Common myeloid progenitor, CD34-positive (primary cell): ENCODE results near the gene ZDHHC18.

Experiments used
- CTCF ChIA-PET: fragments of 350-600 bp; sonication (Branson Sonifier 250); formaldehyde crosslinking; loops from one replicate; lab custom pipeline; 2021; ENCODE audit warnings: antibody characterized with exemption; lab: Charles Lee
- POLR2A ChIA-PET: fragments of 350-600 bp; sonication (Branson Sonifier 250); formaldehyde crosslinking; loops from one replicate; lab custom pipeline; 2021; ENCODE audit warnings: antibody characterized with exemption; lab: Charles Lee
- DNase-seq, 3 donors: peaks; one replicate each; pipeline versions ENCODE4 v3.0.0 to v3.0.0-alpha.2; 2013
- H3K27ac ChIP-seq, 2 experiments: 1 replicate in 1 of 2; 2 replicates in 1 of 2; pipeline ENCODE4 v1.7.0; 2013; ENCODE audit warnings: inconsistent platforms in 2 of 2, low read length in 2 of 2, mild to moderate bottlenecking in 2 of 2, low read depth in 1 of 2, moderate library complexity in 1 of 2; ENCODE audit not compliant: severe bottlenecking in 2 of 2, insufficient read depth in 1 of 2, poor library complexity in 1 of 2
- H3K27me3 ChIP-seq, 5 experiments: replicated peaks in 2 of 5; 1 replicate in 3 of 5; 2 replicates in 2 of 5; pipeline versions ENCODE4 v1.6.1 to v1.7.0; 2013; ENCODE audit warnings: low read length in 4 of 5, mild to moderate bottlenecking in 2 of 5, moderate library complexity in 2 of 5, inconsistent platforms in 1 of 5; ENCODE audit not compliant: insufficient read depth in 5 of 5, control insufficient read depth in 4 of 5
- H3K36me3 ChIP-seq, 4 experiments: 1 replicate in 2 of 4; 2 replicates in 2 of 4; pipeline versions ENCODE4 v1.6.1 to v1.7.0; 2013; ENCODE audit warnings: low read length in 3 of 4, control low read depth in 1 of 4, mild to moderate bottlenecking in 1 of 4; ENCODE audit not compliant: control insufficient read depth in 4 of 4, insufficient read depth in 4 of 4
- H3K4me1 ChIP-seq, 4 experiments: 1 replicate in 3 of 4; 2 replicates in 1 of 4; pipeline versions ENCODE4 v1.6.1 to v1.7.1; 2013; ENCODE audit warnings: low read length in 3 of 4, mild to moderate bottlenecking in 3 of 4, control low read depth in 1 of 4, inconsistent platforms in 1 of 4, moderate library complexity in 1 of 4; ENCODE audit not compliant: control insufficient read depth in 4 of 4, insufficient read depth in 4 of 4; ENCODE audit errors: control extremely low read depth in 1 of 4
- H3K4me3 ChIP-seq, 7 experiments: 1 replicate in 4 of 7; 2 replicates in 3 of 7; pipeline versions ENCODE4 v1.5.1 to v1.7.0; 2013; ENCODE audit warnings: mild to moderate bottlenecking in 7 of 7, low read length in 6 of 7, moderate library complexity in 6 of 7, inconsistent platforms in 2 of 7, low read depth in 2 of 7, control low read depth in 1 of 7; ENCODE audit not compliant: insufficient read depth in 4 of 7, control insufficient read depth in 1 of 7; ENCODE audit errors: extremely low read depth in 1 of 7
- H3K9me3 ChIP-seq, 5 experiments: 1 replicate in 4 of 5; 2 replicates in 1 of 5; pipeline versions ENCODE4 v1.6.1 to v1.7.1; 2013; ENCODE audit warnings: low read length in 4 of 5, mild to moderate bottlenecking in 2 of 5, inconsistent platforms in 1 of 5, low read depth in 1 of 5, moderate library complexity in 1 of 5; ENCODE audit not compliant: control insufficient read depth in 4 of 5, insufficient read depth in 2 of 5; ENCODE audit errors: control extremely low read depth in 1 of 5
- WGBS: methylation state at CpG from one replicate; pipeline ENCODE4 v1.1.5; 2013; ENCODE audit not compliant: insufficient coverage; 5-methylcytosine and 5-hydroxymethylcytosine counted together

ZDHHC18 gene

GRCh38 chr1:26822737-26823395 is 3.6 kb upstream of the ZDHHC18 start:
- H3K36me3 ChIP-seq, result no peaks in the 10 kb centered on the region
- no peaks in the 10 kb centered on the region for H3K9me3 ChIP-seq
- no peak overlapping the region for H3K27ac ChIP-seq
- ChIA-PET CTCF (interaction anchor here (0.7 to 3.1 kb wide), 5 partner anchors 9 to 221 kb away, joined by 3 to 47 read pairs (median 6); no protein-coding TSS in a partner anchor), POLR2A (no interaction called here)
- H3K4me1 ChIP-seq, result peaks cover 0 to 25% (median 20%) of the 10 kb centered on the region in 4 experiments
- H3K27me3 ChIP-seq, result no peaks in the 10 kb centered on the region
- no peak overlapping the region for H3K4me3 ChIP-seq
- WGBS, result 95% methylated on average over 2 of the region's 4 CpGs
- peak in 1 of 3 donors; percentile 13 for DNase-seq

GRCh38 chr1:26824731-26825130 is 1.8 kb upstream of the ZDHHC18 start:
- H3K27ac ChIP-seq, result no peak overlapping the region
- no peaks in the 10 kb centered on the region for H3K27me3 ChIP-seq
- WGBS, result 100% methylated on average over 3 of the region's 3 CpGs
- H3K9me3 ChIP-seq, result no peaks in the 10 kb centered on the region
- no peaks in the 10 kb centered on the region for H3K36me3 ChIP-seq
- H3K4me1 ChIP-seq, result peaks cover 3 to 41% (median 34%) of the 10 kb centered on the region in 4 experiments
- CTCF ChIA-PET, result interaction anchor here (1.1 to 3.1 kb wide), 5 partner anchors 9 to 223 kb away, joined by 3 to 21 read pairs (median 4); no protein-coding TSS in a partner anchor
- POLR2A ChIA-PET, result interaction anchor here (1.1 kb wide), 1 partner anchor 15 kb away, joined by 4 read pairs; no protein-coding TSS in a partner anchor
- DNase-seq, result no peak
- no peak overlapping the region for H3K4me3 ChIP-seq

- H3K4me1 ChIP-seq, result peaks cover 4 to 45% (median 34%) of the 10 kb centered on the region in 4 experiments
- H3K36me3 ChIP-seq, result peaks cover 0 to 10% (median 5%) of the 10 kb centered on the region in 4 experiments
- peak overlapping the region; percentile 57 to 80 (median 70) for H3K4me3 ChIP-seq
- DNase-seq, result no peak
- no peaks in the 10 kb centered on the region for H3K9me3 ChIP-seq
- ChIA-PET POLR2A (no interaction called here), CTCF (interaction anchor here (9.5 kb wide), 1 partner anchor 17 kb away, joined by 90 read pairs; no protein-coding TSS in a partner anchor)
- no peak overlapping the region for H3K27ac ChIP-seq
- 0% methylated on average over 5 of the region's 17 CpGs for WGBS
- no peaks in the 10 kb centered on the region for H3K27me3 ChIP-seq
These were observed 667 bp downstream of the ZDHHC18 start for GRCh38 chr1:26827106-26827604.

DNA sequence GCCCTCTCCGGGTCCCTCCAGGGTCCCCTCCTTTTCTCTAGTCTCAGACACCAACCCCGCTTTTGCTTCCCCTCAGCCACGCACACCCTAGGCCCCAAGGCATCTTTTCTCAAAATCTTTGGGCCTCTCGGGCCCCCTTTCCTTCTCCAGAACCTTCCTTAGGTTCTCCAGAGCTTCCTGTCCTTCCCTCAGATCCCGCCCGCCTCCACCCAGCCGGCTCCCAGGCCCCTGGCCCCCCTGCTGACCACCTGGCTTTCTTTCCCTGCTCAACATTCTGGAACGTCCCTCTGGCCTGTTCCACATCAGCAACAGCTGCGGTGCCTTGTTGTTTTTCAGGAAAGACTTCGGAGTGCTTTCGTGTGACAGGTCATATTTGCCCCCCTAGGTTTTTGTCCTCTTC is 1.2 kb downstream of the ZDHHC18 start:
- Histone ChIP-seq H3K36me3 (peaks cover 0 to 15% (median 7%) of the 10 kb centered on the region in 4 experiments), H3K4me3 (peak overlapping the region in 6 of 7 experiments; percentile 58 to 80 (median 71)), H3K4me1 (peaks cover 5 to 50% (median 36%) of the 10 kb centered on the region in 4 experiments), H3K9me3 (no peaks in the 10 kb centered on the region), H3K27ac (no peak overlapping the region), H3K27me3 (no peaks in the 10 kb centered on the region)
- WGBS, result 71% methylated on average over 10 of the region's 11 CpGs
- ChIA-PET CTCF (interaction anchor here (9.5 kb wide), 1 partner anchor 17 kb away, joined by 90 read pairs; no protein-coding TSS in a partner anchor), POLR2A (no interaction called here)
- no peak for DNase-seq

GRCh38 chr1:26828411-26828991 is 2.0 kb downstream of the ZDHHC18 start:
- Histone ChIP-seq H3K27ac (no peak overlapping the region), H3K36me3 (peaks cover 0 to 21% (median 8%) of the 10 kb centered on the region in 4 experiments), H3K9me3 (no peaks in the 10 kb centered on the region), H3K4me3 (peak overlapping the region in 4 of 7 experiments; percentile 7 to 44 (median 17)), H3K4me1 (peaks cover 8 to 58% (median 44%) of the 10 kb centered on the region in 4 experiments), H3K27me3 (no peaks in the 10 kb centered on the region)
- DNase-seq, result peak in 2 of 3 donors; percentile 55 to 76
- WGBS, result 20% methylated on average over 3 of the region's 4 CpGs
- POLR2A ChIA-PET, result no interaction called here
- CTCF ChIA-PET, result interaction anchor here (0.9 to 9.5 kb wide), 3 partner anchors 18 to 40 kb away, joined by 3 to 90 read pairs (median 4); no protein-coding TSS in a partner anchor

DNA sequence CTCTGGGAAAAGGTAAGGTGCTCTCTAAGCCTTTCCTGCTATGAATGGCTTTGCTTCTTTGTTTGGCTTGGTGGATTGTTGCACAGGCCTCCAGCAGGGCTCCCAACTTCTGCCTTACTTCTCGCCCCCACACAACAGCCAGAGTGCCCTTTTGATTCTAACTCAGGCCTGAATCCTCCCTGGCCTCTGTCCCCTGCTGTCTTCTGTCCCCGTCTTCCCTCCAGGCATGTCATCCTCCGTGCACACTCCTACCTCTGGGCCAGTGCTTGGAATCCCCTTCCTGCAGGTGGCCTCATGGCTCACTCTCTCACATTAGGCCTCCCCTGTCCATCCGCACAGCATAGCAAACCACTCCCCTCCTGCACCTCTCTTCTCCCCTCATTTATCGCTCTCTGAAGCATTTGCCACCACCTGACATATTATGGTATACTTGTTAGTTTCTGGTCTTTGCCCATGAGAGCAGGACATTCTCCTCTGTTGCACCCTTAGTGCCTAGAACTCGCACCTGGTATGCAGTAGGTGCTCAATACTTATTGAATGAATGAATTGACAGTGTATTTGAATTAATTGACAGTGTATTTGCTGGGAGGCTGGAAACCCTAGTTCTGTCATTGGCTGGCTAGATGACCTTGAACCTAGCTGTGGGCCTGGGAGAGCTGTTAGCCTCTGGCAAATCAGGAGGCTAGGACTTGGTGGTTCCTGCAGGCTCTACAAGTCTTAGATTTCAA is 2.9 kb downstream of the ZDHHC18 start:
- 96% methylated on average over 4 of the region's 6 CpGs for WGBS
- CTCF ChIA-PET, result interaction anchor here (1.1 to 9.5 kb wide), 5 partner anchors 8 to 41 kb away, joined by 3 to 90 read pairs (median 8); no protein-coding TSS in a partner anchor
- no peak overlapping the region for H3K27ac ChIP-seq
- no peak for DNase-seq
- H3K4me3 ChIP-seq, result peak overlapping the region in 3 of 7 experiments; percentile 7 to 44 (median 20)
- POLR2A ChIA-PET, result no interaction called here
- peaks cover 13 to 67% (median 52%) of the 10 kb centered on the region in 4 experiments for H3K4me1 ChIP-seq
- no peaks in the 10 kb centered on the region for H3K9me3 ChIP-seq
- H3K36me3 ChIP-seq, result peaks cover 0 to 28% (median 10%) of the 10 kb centered on the region in 4 experiments
- no peaks in the 10 kb centered on the region for H3K27me3 ChIP-seq
